Smooth muscle cell (in vitro differentiated cells): ENCODE measurements around the gene SH3PXD2A. TPM values are rescaled to one million over a fixed set of nuclear protein-coding genes. Genes with fewer than 3 reads are reported as not detected.
"Not testable (repeated sequence)": the region's sequence is repeated elsewhere in the genome, so short reads cannot be mapped to it uniquely, and the experiment has no call there.

Experiments used
- DNase-seq: peaks from one replicate; lab custom pipeline; 2025; ENCODE audit not compliant: unreplicated experiment; lab: John Stamatoyannopoulos, UW
- H2AFZ ChIP-seq: fragments of 200-600 bp; sonication (generic); 2 replicates; pipeline ENCODE4 v1.6.0; 2016; ENCODE audit warnings: antibody characterized with exemption, low read depth, mild to moderate bottlenecking
- H3F3A ChIP-seq: fragments of 200-600 bp; sonication (generic); 2 replicates; pipeline ENCODE4 v1.6.0; 2017; ENCODE audit warnings: antibody characterized with exemption, low read depth
- H3K27ac ChIP-seq: fragments of 200-600 bp; sonication (generic); 2 replicates; pipeline ENCODE4 v1.5.1; 2016; ENCODE audit warnings: low read depth, mild to moderate bottlenecking
- H3K27me3 ChIP-seq: fragments of 200-600 bp; sonication (generic); 2 replicates; pipeline ENCODE4 v1.6.1; 2016; ENCODE audit warnings: low read depth, mild to moderate bottlenecking
- H3K36me3 ChIP-seq: fragments of 200-600 bp; sonication (generic); 2 replicates; pipeline ENCODE4 v1.5.1; 2016; ENCODE audit warnings: low read depth
- H3K4me1 ChIP-seq: fragments of 200-600 bp; sonication (generic); 2 replicates; pipeline ENCODE4 v1.5.1; 2016; ENCODE audit warnings: low read depth
- H3K4me2 ChIP-seq: fragments of 200-600 bp; sonication (generic); 2 replicates; pipeline ENCODE4 v1.6.0; 2016; ENCODE audit warnings: mild to moderate bottlenecking
- H3K4me3 ChIP-seq: fragments of 200-600 bp; sonication (generic); 2 replicates; pipeline ENCODE4 v1.5.1; 2016; ENCODE audit warnings: mild to moderate bottlenecking
- H3K79me2 ChIP-seq: fragments of 200-600 bp; sonication (generic); 2 replicates; pipeline ENCODE4 v1.6.0; 2016; ENCODE audit warnings: low read depth, mild to moderate bottlenecking
- H3K9ac ChIP-seq: fragments of 200-600 bp; sonication (generic); 2 replicates; pipeline ENCODE4 v1.6.0; 2016; ENCODE audit warnings: low read depth
- H3K9me3 ChIP-seq: fragments of 200-600 bp; sonication (generic); replicated peaks from 2 replicates; pipeline ENCODE4 v1.5.1; 2016; ENCODE audit warnings: low read depth
- H4K20me1 ChIP-seq: fragments of 200-600 bp; sonication (generic); 2 replicates; pipeline ENCODE4 v1.6.0; 2016; ENCODE audit warnings: low read depth
- CTCF ChIP-seq: fragments of 200-600 bp; sonication (generic); IDR thresholded peaks from 2 replicates; pipeline ENCODE4 v1.5.1; 2017; ENCODE audit warnings: borderline replicate concordance, mild to moderate bottlenecking, antibody characterized with exemption; ENCODE audit not compliant: insufficient read depth, poor library complexity, severe bottlenecking
- WGBS: methylation state at CpG from one replicate; pipeline ENCODE4 v1.1.7; 2016; ENCODE audit warnings: low lambda C conversion rate; 5-methylcytosine and 5-hydroxymethylcytosine counted together
- polyA plus RNA-seq: library from polyadenylated mRNA; unstranded; fragments of >200 nt; fragmentation: Nextera tagmentation; extraction: Ambion mirVana; gene quantifications from 2 replicates; pipeline ENCODE4 v1.2.1, GENCODE V29; 2016
- total RNA-seq: library from RNA; depleted of rRNA; stranded (reverse); fragments of >200 nt; gene quantifications from 2 replicates; pipeline ENCODE4 v1.2.3, GENCODE V29; 2014

Gene SH3PXD2A
- total and polyA plus RNA-seq, 2 experiments from 2014 or later: 30.1 to 37.9 TPM

DNA sequence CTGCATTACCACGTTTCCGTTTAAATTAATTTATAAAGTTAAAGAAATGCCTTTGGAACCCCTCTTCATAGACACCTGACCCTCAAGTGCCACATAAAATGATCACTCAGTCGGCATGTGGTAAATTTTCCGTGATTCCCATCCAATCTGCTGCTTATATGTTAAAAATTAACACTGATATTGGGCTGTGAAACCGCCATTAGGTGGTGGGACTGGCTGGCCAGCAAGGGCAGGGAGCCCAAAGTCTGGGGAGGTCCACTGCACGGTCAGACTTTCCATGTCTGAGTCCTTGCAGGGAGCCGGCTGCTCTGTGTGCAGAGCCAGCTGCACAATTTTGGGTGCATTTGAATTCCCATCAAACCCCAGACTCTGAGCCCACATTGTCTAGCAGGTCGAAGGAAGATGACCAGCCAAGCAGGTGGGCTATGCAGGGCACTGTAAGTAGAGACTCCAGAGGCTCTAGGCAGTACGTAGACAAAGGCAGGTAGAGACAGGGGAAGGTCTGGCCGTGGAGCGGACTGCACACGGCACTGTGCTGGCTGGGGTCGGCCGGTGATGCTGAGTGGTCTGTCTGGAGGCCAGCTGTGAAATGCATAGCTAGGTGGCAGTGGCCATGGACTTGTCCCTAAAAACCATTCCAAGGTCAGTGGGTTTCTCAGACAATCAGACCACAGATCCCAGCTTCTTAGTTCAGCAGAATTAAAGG, 122.9 kb downstream of the SH3PXD2A start:
- no peak overlapping the region for H3K4me3 ChIP-seq
- WGBS: 40% methylated on average over 14 of the region's 14 CpGs
- TF ChIP-seq CTCF: no peak

DNA sequence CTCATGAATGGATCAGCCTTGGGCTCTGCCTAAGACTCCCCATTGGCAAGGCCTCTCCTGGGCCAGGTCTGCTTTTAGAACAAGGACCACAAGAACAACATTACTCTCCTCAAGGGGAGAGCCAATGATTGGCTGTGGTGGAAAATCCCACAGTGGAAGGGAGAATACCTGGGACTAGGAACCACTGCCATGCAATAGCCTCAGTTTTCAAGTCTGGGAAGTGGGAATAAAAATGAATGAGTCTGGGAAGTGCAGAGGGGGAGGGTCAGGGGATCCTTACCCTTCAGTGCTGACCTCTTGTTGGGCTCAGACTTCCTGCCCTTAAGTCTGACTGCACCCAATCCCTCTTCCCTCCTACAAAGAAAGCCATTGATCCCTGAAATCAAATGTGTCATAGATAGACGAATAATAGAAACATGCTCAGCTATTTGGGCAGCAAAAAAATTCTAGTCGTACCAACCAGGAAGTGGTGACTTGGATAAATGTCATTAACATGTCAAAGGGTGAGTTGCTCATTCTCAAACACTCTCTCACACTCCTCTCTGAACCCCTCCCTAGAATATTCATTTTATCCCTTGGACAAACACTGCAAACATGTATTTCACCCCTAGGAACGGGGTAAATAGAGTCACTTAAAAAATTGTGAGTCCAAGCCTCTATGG, 123.6 kb downstream of the SH3PXD2A start:
- Histone ChIP-seq H4K20me1 (no peaks in the 10 kb centered on the region), H3K9me3 (no peaks in the 10 kb centered on the region), H2AFZ (no peak overlapping the region), H3K9ac (peak overlapping the region; percentile 15), H3K27me3 (no peaks in the 10 kb centered on the region), H3K4me3 (no peak overlapping the region), H3K36me3 (no peaks in the 10 kb centered on the region), H3K4me1 (peaks cover 20% of the 10 kb centered on the region), H3K27ac (peak overlapping the region; percentile 96), H3K4me2 (peak overlapping the region; percentile 68), H3K79me2 (peaks cover 21% of the 10 kb centered on the region), H3F3A (peaks cover 22% of the 10 kb centered on the region)
- WGBS: 30% methylated on average over 3 of the region's 3 CpGs
- DNase-seq: no peak
- TF ChIP-seq CTCF: no peak

More for the DNA sequence above, 122.9 kb downstream of the SH3PXD2A start:
- peaks cover 20% of the 10 kb centered on the region for H3K4me1 ChIP-seq
- H3K9me3 ChIP-seq: no peaks in the 10 kb centered on the region
- H4K20me1 ChIP-seq: no peaks in the 10 kb centered on the region
- H3K36me3 ChIP-seq: no peaks in the 10 kb centered on the region
- H3K4me2 ChIP-seq: peak overlapping the region; percentile 68
- H2AFZ ChIP-seq: no peak overlapping the region
- peaks cover 24% of the 10 kb centered on the region for H3K79me2 ChIP-seq
- H3K9ac ChIP-seq: peak overlapping the region; percentile 43
- DNase-seq: no peak
- peaks cover 28% of the 10 kb centered on the region for H3F3A ChIP-seq
- H3K27ac ChIP-seq: peak overlapping the region; percentile 96
- no peaks in the 10 kb centered on the region for H3K27me3 ChIP-seq

- Histone ChIP-seq H3K4me1 (peaks cover 20% of the 10 kb centered on the region), H3K79me2 (peaks cover 21% of the 10 kb centered on the region), H3F3A (peaks cover 22% of the 10 kb centered on the region), H3K27ac (peak overlapping the region; percentile 96)
- H3K4me3 ChIP-seq, H3K4me2 ChIP-seq, H3K9ac ChIP-seq, DNase-seq, H3K9me3 ChIP-seq, H2AFZ ChIP-seq, H3K27me3 ChIP-seq, H4K20me1 ChIP-seq, H3K36me3 ChIP-seq: not testable (repeated sequence)
- 87% methylated on average over 4 of the region's 4 CpGs for WGBS
Measured at GRCh38 chr10:103731026-103731425, 124.3 kb downstream of the SH3PXD2A start.

DNA sequence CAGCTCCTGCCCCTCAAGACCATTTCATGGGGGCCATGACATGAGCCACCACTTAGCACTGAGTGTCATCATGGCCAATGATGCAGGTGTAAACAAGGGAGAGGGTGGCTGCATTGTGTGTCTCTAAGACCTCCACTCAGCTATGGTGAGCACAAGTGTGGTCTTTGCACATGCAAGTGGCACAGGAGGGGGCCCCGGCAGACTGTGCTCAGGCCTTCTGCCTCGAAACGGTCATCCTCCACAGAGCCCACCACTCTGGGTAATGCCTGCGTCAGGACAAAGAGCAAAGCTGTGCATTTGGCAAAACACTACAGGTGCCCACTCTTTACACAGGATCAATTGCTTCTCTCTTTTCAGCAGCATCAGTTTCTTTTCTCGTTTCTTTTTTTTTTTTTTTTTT, 125.5 kb downstream of the SH3PXD2A start:
- H3K36me3 ChIP-seq: no peaks in the 10 kb centered on the region
- H2AFZ ChIP-seq: no peak overlapping the region
- 93% methylated on average over 5 of the region's 5 CpGs for WGBS

More for the DNA sequence above, 125.5 kb downstream of the SH3PXD2A start:
- Histone ChIP-seq H3K9me3 (no peaks in the 10 kb centered on the region), H3K9ac (no peak overlapping the region), H3F3A (peaks cover 22% of the 10 kb centered on the region), H3K4me2 (no peak overlapping the region), H3K79me2 (peaks cover 28% of the 10 kb centered on the region), H3K27me3 (no peaks in the 10 kb centered on the region), H3K4me1 (peaks cover 20% of the 10 kb centered on the region), H4K20me1 (no peaks in the 10 kb centered on the region), H3K4me3 (no peak overlapping the region), H3K27ac (no peak overlapping the region)
- no peak for DNase-seq
- no peak for TF ChIP-seq CTCF
